ENCODE data around the gene P2RY8.

GRCh38 chrX:1464971-1465285 is 72.1 kb downstream of the P2RY8 start:
- no peak for TF ChIP-seq HDGF (IDR thresholded peaks at IDR 0.05; ENCODE audit: borderline replicate concordance)
- no peak for TF ChIP-seq BHLHE40 (IDR thresholded peaks at IDR 0.05; ENCODE audit: borderline replicate concordance)
- TF ChIP-seq FOXM1 (IDR thresholded peaks at IDR 0.05; ENCODE audit: borderline replicate concordance) = no peak
- TF ChIP-seq LEF1 (IDR thresholded peaks at IDR 0.05; ENCODE audit: borderline replicate concordance) = no peak
- TF ChIP-seq FOXK2 (IDR thresholded peaks at IDR 0.05) = no peak
- TF ChIP-seq ELF4 (IDR thresholded peaks at IDR 0.05) = no peak
- no peak for TF ChIP-seq ARNT (IDR thresholded peaks at IDR 0.05)
- no peak for TF ChIP-seq FOXA1 (IDR thresholded peaks at IDR 0.05)
- no peak for TF ChIP-seq L3MBTL2 (conservative IDR thresholded peaks at IDR 0.05)
- no peak for TF ChIP-seq SP1 (IDR thresholded peaks at IDR 0.05)
- TF ChIP-seq TARDBP (IDR thresholded peaks at IDR 0.05) = no peak
